A204.1 (cell line): Measurements from ENCODE around the gene PKIB.
"Not testable (repeated sequence)": the region's sequence is repeated elsewhere in the genome, so short reads cannot be mapped to it uniquely, and the experiment has no call there.

Source experiments
- FAIRE-seq: peaks from 2 replicates; lab custom pipeline; 2012; peaks lifted over from hg19 to GRCh38; lab: Jason Lieb, UNC

PKIB gene

GRCh38 chr6:122748945-122749344 is 138.7 kb downstream of the PKIB start:
- FAIRE-seq = not testable (repeated sequence)

GRCh38 chr6:122749451-122750050 is 139.3 kb downstream of the PKIB start:
- FAIRE-seq = no peak

- no peak for FAIRE-seq
Observed at GRCh38 chr6:122751326-122751725, 141.1 kb downstream of the PKIB start.

- no peak for FAIRE-seq
Observed at GRCh38 chr6:122752459-122752858, 142.3 kb downstream of the PKIB start.

GRCh38 chr6:122753000-122753687 is 142.9 kb downstream of the PKIB start:
- FAIRE-seq = no peak

- no peak for FAIRE-seq
Observed at GRCh38 chr6:122753688-122754056, 143.5 kb downstream of the PKIB start.

GRCh38 chr6:122754191-122754731 is 144.1 kb downstream of the PKIB start:
- no peak for FAIRE-seq

- no peak for FAIRE-seq
Observed at GRCh38 chr6:122755901-122756300, 145.7 kb downstream of the PKIB start.

- FAIRE-seq = no peak
Observed at GRCh38 chr6:122758927-122759334, 148.7 kb downstream of the PKIB start.

- no peak for FAIRE-seq
Observed at GRCh38 chr6:122760330-122760729, 150.1 kb downstream of the PKIB start.

- FAIRE-seq = no peak
Observed at GRCh38 chr6:122766256-122766655, 156.1 kb downstream of the PKIB start.

- FAIRE-seq = no peak
Observed at GRCh38 chr6:122770835-122771601, 160.8 kb downstream of the PKIB start.

- FAIRE-seq = no peak
Observed at GRCh38 chr6:122772724-122773415, 162.7 kb downstream of the PKIB start.
